Measurements from ENCODE around the gene TBPL2. TPM values are rescaled to one million over a fixed set of nuclear protein-coding genes. Genes with fewer than 3 reads are reported as not detected.
"Not testable (repeated sequence)": the region's sequence is repeated elsewhere in the genome, so short reads cannot be mapped to it uniquely, and the experiment has no call there.

Gene TBPL2
- total RNA-seq, 3 donors from 2014 or later = not detected

DNA sequence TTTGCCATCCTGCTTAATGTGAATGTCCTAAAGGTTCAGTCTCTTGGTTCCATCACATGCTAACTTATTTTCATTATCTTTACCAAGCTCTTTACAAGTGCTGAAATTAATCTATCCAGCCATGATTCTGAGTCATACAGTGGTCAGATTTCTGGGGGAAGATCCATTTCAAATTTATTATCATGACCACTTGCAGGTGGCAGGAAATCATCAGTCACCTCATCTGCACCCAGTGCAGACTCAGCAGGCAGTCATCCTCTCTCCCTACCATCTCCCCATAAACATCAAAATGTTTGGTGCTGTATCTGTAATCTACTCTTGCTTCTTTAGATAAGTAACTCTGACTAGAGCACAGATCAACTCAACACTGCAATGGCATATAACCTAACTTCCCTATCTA, 52.3 kb downstream of the TBPL2 start:
- Histone ChIP-seq H3K36me3 (ENCODE audit: low read depth) (peaks cover 6% of the 10 kb centered on the region), H3K9me3 (no peaks in the 10 kb centered on the region), H3K4me1 (ENCODE audit: low read depth) (peaks cover 2% of the 10 kb centered on the region), H3K4me3 (no peak overlapping the region)
- intact Hi-C loops (cut with DNase I, micrococcal nuclease) = no loop called here
- TF ChIP-seq, protein P1, sequence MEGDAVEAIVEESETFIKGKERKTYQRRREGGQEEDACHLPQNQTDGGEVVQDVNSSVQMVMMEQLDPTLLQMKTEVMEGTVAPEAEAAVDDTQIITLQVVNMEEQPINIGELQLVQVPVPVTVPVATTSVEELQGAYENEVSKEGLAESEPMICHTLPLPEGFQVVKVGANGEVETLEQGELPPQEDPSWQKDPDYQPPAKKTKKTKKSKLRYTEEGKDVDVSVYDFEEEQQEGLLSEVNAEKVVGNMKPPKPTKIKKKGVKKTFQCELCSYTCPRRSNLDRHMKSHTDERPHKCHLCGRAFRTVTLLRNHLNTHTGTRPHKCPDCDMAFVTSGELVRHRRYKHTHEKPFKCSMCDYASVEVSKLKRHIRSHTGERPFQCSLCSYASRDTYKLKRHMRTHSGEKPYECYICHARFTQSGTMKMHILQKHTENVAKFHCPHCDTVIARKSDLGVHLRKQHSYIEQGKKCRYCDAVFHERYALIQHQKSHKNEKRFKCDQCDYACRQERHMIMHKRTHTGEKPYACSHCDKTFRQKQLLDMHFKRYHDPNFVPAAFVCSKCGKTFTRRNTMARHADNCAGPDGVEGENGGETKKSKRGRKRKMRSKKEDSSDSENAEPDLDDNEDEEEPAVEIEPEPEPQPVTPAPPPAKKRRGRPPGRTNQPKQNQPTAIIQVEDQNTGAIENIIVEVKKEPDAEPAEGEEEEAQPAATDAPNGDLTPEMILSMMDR (IDR thresholded peaks at IDR 0.05) = no peak
- ATAC-seq (no peak), DNase-seq (no peak)

DNA sequence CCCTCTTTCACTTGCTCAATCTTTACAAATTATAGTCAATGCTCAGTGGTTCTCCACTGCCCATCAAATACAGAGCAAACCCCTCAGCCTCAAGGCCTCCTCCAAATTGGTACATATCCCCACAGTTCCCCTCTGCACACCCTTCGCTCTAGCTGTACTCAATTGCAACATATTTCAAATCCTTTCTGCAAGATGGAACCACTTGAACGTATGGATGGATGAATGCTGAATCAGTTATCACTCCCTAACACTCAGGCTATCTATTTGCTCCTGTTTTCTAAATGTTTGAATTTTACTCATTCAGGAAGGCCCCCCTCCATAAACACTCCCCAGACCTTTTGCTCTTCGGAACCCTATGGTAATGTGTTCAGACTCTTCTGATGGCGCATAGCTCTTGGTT, 53.3 kb downstream of the TBPL2 start:
- ATAC-seq (no peak), DNase-seq (no peak)
- H3K9me3 ChIP-seq = no peaks in the 10 kb centered on the region
- intact Hi-C loops (cut with DNase I, micrococcal nuclease) = no loop called here
- no peak overlapping the region for H3K4me3 ChIP-seq
- TF ChIP-seq, protein P1 (IDR thresholded peaks at IDR 0.05) = no peak
- H3K36me3 ChIP-seq (ENCODE audit: low read depth) = peaks cover 6% of the 10 kb centered on the region
- H3K4me1 ChIP-seq (ENCODE audit: low read depth) = peaks cover 2% of the 10 kb centered on the region

DNA sequence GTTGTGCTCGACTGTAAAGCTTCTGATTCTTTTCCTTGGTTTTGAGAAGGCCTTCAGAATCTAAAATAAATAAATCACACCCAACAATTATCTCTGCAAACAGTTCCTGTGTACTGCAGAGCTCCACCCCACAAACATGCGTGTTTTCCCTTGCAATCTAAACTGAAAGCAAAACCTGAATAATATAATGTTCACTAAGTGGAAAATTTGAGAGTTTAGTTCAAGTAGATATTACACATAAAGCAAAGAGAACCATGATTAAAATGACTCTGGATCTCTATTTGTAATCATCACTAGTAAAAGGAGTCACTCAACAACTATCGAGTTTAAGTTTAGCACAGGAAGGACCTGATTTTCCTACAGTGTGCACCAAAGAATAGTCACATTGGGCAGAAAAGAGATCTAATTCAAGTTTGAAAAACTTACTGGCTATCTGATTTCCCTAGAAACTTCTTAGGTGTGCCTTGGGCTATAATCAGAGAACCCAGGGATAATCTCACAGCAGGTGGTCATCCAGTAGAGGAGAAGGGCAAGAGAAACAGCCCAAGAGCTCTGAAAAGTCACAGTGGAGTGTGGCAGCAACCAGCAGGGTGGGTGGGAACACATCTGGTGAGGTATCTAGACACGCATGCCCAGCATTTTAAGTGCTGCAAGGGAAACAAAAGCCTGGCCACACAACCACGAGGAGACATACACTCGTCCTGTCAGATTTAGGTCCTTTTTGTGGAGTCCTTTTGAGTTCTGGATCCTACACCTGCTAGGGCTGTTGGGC, 54.2 kb downstream of the TBPL2 start:
- ATAC-seq (peak; percentile 77), DNase-seq (peak in 1 of 3 donors; percentile 41)
- H3K36me3 ChIP-seq (ENCODE audit: low read depth) = peaks cover 6% of the 10 kb centered on the region
- H3K4me1 ChIP-seq (ENCODE audit: low read depth) = peaks cover 2% of the 10 kb centered on the region
- TF ChIP-seq, protein P1 (IDR thresholded peaks at IDR 0.05) = no peak
- H3K9me3 ChIP-seq = no peaks in the 10 kb centered on the region
- intact Hi-C loops (cut with DNase I, micrococcal nuclease) = no loop called here
- no peak overlapping the region for H3K4me3 ChIP-seq

DNA sequence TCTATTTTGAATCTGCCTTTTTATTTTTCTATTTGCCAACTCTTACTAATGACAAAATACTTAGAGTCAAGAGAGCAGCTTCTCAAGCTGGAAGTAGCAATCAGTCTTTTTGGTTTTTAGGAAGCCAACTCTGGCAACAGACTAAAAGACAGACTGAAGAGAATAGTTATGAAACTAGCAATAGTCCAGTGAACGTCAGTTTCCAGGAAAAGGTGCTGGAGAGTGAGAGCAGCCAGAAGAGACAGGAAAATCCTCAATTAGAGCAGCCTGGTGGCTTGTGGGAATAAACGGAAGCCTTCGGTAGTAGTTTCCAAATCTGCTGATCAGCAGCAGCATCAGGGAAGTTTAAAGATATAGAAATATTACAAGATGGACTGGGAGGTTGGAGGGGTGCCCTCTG, 55.9 kb downstream of the TBPL2 start:
- intact Hi-C loops (cut with DNase I, micrococcal nuclease) = no loop called here
- no peak for ATAC-seq
- Histone ChIP-seq H3K4me3 (no peak overlapping the region), H3K36me3 (ENCODE audit: low read depth) (peaks cover 6% of the 10 kb centered on the region), H3K4me1 (ENCODE audit: low read depth) (peaks cover 2% of the 10 kb centered on the region), H3K9me3 (no peaks in the 10 kb centered on the region)
- TF ChIP-seq, protein P1 (IDR thresholded peaks at IDR 0.05) = no peak
- no peak for DNase-seq

DNA sequence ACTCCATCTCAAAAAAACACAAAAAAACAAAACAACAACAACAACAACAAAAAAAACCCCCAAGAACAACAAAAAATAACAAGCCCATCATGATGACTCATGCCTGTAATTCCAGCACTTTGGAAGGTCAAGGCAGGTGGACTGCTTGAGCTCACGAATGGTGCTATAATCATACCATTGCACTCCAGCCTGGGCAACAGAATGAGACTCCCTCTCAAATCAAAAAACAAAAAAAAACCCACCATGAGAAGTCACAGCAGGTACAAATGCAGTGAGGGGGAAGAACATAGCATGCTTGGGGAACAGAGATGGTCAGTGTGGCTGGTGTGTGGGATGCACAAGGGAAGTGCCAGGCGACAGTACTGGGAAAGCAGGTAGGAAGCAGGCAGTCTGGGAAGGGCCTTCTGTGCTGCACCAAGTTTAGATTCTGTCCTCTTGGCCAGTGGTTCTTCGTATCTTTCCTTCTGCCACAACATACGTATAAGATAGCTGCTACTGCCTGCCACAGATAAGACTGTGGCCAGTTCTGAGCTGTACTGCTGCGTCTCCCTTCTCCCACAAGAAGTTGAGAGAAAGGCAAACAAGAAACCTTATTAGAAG, 56.8 kb downstream of the TBPL2 start:
- DNase-seq (no peak), ATAC-seq (no peak)
- intact Hi-C loops (cut with DNase I, micrococcal nuclease) = no loop called here
- Histone ChIP-seq H3K9me3 (no peaks in the 10 kb centered on the region), H3K4me3 (no peak overlapping the region), H3K36me3 (ENCODE audit: low read depth) (peaks cover 6% of the 10 kb centered on the region), H3K4me1 (ENCODE audit: low read depth) (peaks cover 2% of the 10 kb centered on the region)
- TF ChIP-seq, protein P1 (IDR thresholded peaks at IDR 0.05) = no peak

DNA sequence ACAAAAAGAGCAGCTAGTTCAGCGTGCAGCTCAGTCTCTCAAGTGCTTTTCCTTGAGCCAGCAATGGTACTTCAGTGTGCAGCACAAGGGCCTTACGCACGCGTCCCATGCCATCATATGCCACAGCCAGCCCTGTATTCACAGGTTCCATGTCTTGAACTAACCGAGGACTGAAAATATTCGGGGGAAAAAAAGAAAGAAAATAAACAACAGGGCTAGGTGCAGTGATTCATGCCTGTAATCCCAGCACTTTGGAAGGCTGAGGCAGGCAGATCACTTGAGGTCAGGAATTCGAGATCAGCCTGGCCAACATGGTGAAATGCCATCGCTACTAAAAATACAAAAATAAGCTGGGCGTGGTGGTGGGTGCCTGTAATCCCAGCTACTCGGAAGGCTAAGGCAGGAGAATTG, 57.4 kb downstream of the TBPL2 start:
- ATAC-seq; H3K4me3 ChIP-seq; intact Hi-C loops (cut with DNase I, micrococcal nuclease); H3K4me1 ChIP-seq (ENCODE audit: low read depth); DNase-seq; H3K9me3 ChIP-seq; H3K36me3 ChIP-seq (ENCODE audit: low read depth): not testable (repeated sequence)
